OCI-LY3 (cell line): Measurements from ENCODE around the gene CELF6.
"Not testable (repeated sequence)": the region's sequence is repeated elsewhere in the genome, so short reads cannot be mapped to it uniquely, and the experiment has no call there.

Experiments
- H2AFZ ChIP-seq: fragments of 200-600, 300-600 bp; shearing (Covaris generic); 2 replicates; pipeline ENCODE4 v1.6.0; 2014; ENCODE audit warnings: antibody characterized with exemption, low read depth, low read length
- H3K27ac ChIP-seq: fragments of 200-600, 300-600 bp; sonication (generic); 2 replicates; pipeline ENCODE4 v1.5.1; 2014; ENCODE audit warnings: mild to moderate bottlenecking, low read length, moderate library complexity, mixed read lengths
- H3K27me3 ChIP-seq: fragments of 200-600, 300-600 bp; sonication (generic); 2 replicates; pipeline ENCODE4 v1.6.1; 2014; ENCODE audit warnings: low read depth, low read length, mixed read lengths
- H3K36me3 ChIP-seq: fragments of 200-600, 300-600 bp; sonication (generic); replicated peaks from 2 replicates; pipeline ENCODE3; 2014; ENCODE audit warnings: low read depth, low read length, mixed read lengths
- H3K4me1 ChIP-seq: fragments of 300-600, 200-600 bp; sonication (generic); 2 replicates; pipeline ENCODE4 v1.6.1; 2014; ENCODE audit warnings: low read length, mixed read lengths
- H3K4me2 ChIP-seq: fragments of 200-600, 300-600 bp; sonication (generic); 2 replicates; pipeline ENCODE4 v1.6.1; 2014; ENCODE audit warnings: low read length, mixed read lengths
- H3K4me3 ChIP-seq: fragments of 300-600, 200-600 bp; sonication (generic); 2 replicates; pipeline ENCODE4 v1.5.1; 2014; ENCODE audit warnings: antibody characterized with exemption, mild to moderate bottlenecking, low read length, moderate library complexity
- H3K79me2 ChIP-seq: fragments of 300-600, 200-600 bp; shearing (Covaris generic); 2 replicates; pipeline ENCODE4 v1.6.1; 2014; ENCODE audit warnings: mild to moderate bottlenecking, low read length, mixed read lengths
- H3K9ac ChIP-seq: fragments of 300-600, 200-600 bp; shearing (Covaris generic); 2 replicates; pipeline ENCODE4 v1.6.0; 2014; ENCODE audit warnings: mild to moderate bottlenecking, low read length, moderate library complexity
- H3K9me3 ChIP-seq: fragments of 200-600, 300-600 bp; shearing (Covaris generic); 2 replicates; pipeline ENCODE4 v1.6.1; 2014; ENCODE audit warnings: low read length, mixed read lengths; ENCODE audit not compliant: insufficient read depth
- H4K20me1 ChIP-seq: fragments of 200-600, 300-600 bp; sonication (generic); 2 replicates; pipeline ENCODE4 v1.6.1; 2016; ENCODE audit warnings: low read length, mixed read lengths; ENCODE audit not compliant: insufficient read depth
- EZH2phosphoT487 ChIP-seq: fragments of 200-600 bp; shearing (Covaris generic); IDR thresholded peaks from 2 replicates; pipeline ENCODE4 v1.6.1; 2018; ENCODE audit warnings: antibody characterized with exemption, mixed run types, low read depth
- TF ChIP-seq, protein P1 (sequence below): fragments of 200-600, 300-600 bp; sonication (generic); IDR thresholded peaks from 2 replicates; pipeline ENCODE4 v1.5.1; 2014; ENCODE audit warnings: antibody characterized with exemption, low read length, low read depth

The CELF6 gene

DNA sequence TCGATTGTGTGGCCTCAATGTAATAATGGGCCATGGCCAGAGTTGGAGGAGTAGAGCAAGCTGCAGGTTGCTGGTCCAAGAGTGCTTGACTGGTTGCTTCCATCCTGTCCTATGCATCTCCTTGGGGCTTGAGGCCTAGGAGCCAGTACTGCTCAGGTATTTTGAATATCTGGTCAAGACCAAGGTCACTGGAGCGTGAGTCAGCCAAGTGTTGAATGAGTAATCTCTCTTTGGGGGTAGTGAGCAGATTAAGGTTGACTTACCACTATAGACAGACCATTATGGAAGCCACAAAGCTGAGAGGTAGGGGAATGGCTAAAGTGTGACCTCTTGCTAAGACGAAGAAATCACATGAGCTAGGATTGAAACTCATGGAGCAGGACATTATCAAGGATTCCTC is 38.2 kb downstream of the CELF6 start:
- Histone ChIP-seq H3K36me3 (no peaks in the 10 kb centered on the region), H3K4me3 (no peak overlapping the region)

DNA sequence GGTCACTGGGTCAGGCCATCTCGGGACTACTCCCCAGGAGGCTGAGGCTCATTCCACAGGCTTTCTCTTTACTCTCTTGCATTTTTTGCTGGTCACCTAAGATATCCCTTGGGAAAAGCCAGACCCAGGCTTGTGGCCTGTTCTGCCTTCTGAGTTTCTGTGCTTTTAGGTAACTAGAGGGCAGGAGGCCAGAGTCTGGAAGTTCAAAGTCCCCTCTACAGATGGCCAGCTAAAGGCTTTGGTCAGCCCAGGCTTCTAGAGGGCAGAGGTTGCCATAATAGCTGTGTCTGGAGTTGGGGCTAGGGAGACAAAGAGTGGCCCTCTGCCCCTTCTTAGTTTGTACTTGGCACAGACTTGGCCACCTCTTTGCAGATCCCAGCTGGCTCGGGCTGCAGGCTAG is 39.2 kb downstream of the CELF6 start:
- H3K27ac ChIP-seq, result no peak overlapping the region
- no peak overlapping the region for H3K4me2 ChIP-seq

More for the DNA sequence above, 38.2 kb downstream of the CELF6 start:
- Histone ChIP-seq H3K4me2 (no peak overlapping the region), H3K9me3 (no peaks in the 10 kb centered on the region), H3K4me1 (no peaks in the 10 kb centered on the region), H4K20me1 (no peaks in the 10 kb centered on the region), H3K79me2 (no peaks in the 10 kb centered on the region), H3K27me3 (no peaks in the 10 kb centered on the region; the same call in 1 of the 2 replicates), H3K9ac (no peak overlapping the region), H2AFZ (no peak overlapping the region), H3K27ac (no peak overlapping the region)
- TF ChIP-seq EZH2phosphoT487, result no peak
- TF ChIP-seq, protein P1, sequence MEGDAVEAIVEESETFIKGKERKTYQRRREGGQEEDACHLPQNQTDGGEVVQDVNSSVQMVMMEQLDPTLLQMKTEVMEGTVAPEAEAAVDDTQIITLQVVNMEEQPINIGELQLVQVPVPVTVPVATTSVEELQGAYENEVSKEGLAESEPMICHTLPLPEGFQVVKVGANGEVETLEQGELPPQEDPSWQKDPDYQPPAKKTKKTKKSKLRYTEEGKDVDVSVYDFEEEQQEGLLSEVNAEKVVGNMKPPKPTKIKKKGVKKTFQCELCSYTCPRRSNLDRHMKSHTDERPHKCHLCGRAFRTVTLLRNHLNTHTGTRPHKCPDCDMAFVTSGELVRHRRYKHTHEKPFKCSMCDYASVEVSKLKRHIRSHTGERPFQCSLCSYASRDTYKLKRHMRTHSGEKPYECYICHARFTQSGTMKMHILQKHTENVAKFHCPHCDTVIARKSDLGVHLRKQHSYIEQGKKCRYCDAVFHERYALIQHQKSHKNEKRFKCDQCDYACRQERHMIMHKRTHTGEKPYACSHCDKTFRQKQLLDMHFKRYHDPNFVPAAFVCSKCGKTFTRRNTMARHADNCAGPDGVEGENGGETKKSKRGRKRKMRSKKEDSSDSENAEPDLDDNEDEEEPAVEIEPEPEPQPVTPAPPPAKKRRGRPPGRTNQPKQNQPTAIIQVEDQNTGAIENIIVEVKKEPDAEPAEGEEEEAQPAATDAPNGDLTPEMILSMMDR, result no peak

DNA sequence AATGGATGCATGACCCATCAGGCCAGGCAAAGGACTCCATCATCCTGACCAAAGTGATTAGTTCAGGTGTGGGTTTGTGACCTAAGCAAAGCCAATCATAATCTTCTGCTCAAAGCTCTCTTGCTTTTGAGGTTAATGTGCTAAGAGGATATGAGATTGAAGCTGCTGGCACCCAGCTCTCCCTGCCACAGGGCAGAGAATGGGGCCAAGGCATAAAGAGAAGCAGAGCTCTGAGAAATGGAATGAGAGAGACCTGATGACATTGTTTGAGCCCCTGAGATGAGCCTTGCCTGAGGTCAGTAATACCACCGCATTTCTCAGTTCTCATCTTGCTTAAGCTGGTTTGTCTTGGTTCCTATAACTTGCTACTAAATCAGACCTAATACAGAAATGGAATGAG is 41.2 kb downstream of the CELF6 start:
- no peaks in the 10 kb centered on the region for H3K36me3 ChIP-seq
- no peak for TF ChIP-seq EZH2phosphoT487
- TF ChIP-seq, protein P1, result no peak
- no peak overlapping the region for H3K9ac ChIP-seq
- no peaks in the 10 kb centered on the region for H3K79me2 ChIP-seq
- H3K9me3 ChIP-seq, result no peaks in the 10 kb centered on the region
- H3K4me2 ChIP-seq, result no peak overlapping the region
- peaks cover under 1% of the 10 kb centered on the region; the same call in 1 of the 2 replicates for H3K4me1 ChIP-seq
- no peak overlapping the region for H3K27ac ChIP-seq
- no peaks in the 10 kb centered on the region for H4K20me1 ChIP-seq
- H2AFZ ChIP-seq, result no peak overlapping the region
- no peaks in the 10 kb centered on the region for H3K27me3 ChIP-seq
- H3K4me3 ChIP-seq, result no peak overlapping the region

More for the DNA sequence above, 39.2 kb downstream of the CELF6 start:
- H4K20me1 ChIP-seq, result no peaks in the 10 kb centered on the region
- no peak overlapping the region for H3K4me3 ChIP-seq
- no peak overlapping the region for H2AFZ ChIP-seq
- H3K27me3 ChIP-seq, result no peaks in the 10 kb centered on the region; the same call in 1 of the 2 replicates
- TF ChIP-seq EZH2phosphoT487, result no peak
- TF ChIP-seq, protein P1, result no peak
- H3K36me3 ChIP-seq, result no peaks in the 10 kb centered on the region
- H3K9me3 ChIP-seq, result no peaks in the 10 kb centered on the region
- H3K4me1 ChIP-seq, result no peaks in the 10 kb centered on the region
- H3K9ac ChIP-seq, result no peak overlapping the region
- H3K79me2 ChIP-seq, result no peaks in the 10 kb centered on the region

DNA sequence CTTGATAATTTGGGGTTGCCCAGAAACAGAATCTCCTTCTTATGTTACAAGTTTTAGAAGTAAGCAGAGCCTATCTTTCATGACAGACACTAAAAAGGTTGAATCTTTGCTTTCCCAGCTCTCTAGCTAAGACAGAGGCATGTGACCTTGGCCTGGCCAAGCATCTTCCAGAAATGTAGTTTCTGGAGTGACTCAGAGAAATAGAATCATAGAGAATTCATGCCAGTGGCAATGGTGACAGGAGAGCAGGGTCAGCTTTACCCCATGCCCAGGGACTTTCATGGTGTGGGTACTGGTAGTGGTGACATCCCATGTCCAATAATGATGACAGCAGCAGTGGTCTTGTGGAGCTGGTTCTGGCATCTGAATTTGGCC is 43.6 kb downstream of the CELF6 start:
- no peaks in the 10 kb centered on the region for H3K36me3 ChIP-seq
- H3K4me1 ChIP-seq, result peaks cover 13% of the 10 kb centered on the region
- no peak overlapping the region for H3K4me2 ChIP-seq
- H3K9ac ChIP-seq, result no peak overlapping the region
- H3K27ac ChIP-seq, result no peak overlapping the region
- TF ChIP-seq EZH2phosphoT487, result no peak
- TF ChIP-seq, protein P1, result no peak
- no peaks in the 10 kb centered on the region for H3K9me3 ChIP-seq
- H4K20me1 ChIP-seq, result no peaks in the 10 kb centered on the region
- no peak overlapping the region for H2AFZ ChIP-seq
- peaks cover 17% of the 10 kb centered on the region for H3K79me2 ChIP-seq
- H3K4me3 ChIP-seq, result no peak overlapping the region
- no peaks in the 10 kb centered on the region for H3K27me3 ChIP-seq

DNA sequence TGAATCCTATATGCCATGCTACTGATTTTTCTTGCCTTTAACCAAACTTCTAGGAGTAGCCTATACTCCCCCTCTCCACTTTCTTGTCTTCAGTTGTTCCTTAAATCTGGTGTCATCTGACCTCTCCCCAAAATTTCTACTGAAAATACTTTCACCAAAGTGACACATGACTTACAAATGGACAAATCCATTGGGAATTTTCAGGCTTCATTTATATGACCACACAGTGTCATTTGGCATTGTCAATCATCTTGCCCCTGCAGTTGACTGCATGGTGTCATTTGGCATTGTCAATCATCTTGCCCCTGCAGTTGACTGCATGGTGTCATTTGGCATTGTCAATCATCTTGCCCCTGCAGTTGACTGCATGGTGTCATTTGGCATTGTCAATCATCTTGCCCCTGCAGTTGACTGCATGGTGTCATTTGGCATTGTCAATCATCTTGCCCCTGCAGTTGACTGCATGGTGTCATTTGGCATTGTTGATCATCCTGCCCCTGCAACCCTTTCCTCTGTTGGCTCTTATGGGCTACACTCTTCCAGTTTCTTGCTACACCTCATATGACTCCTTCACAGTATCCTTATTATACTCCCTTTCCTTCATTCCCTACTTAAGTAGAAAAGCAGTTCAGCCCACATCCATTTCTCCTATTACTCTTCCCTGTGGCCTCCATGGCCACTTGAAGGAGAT is 44.2 kb downstream of the CELF6 start:
- H3K9ac ChIP-seq, result not testable (repeated sequence)

More for the DNA sequence above, 44.2 kb downstream of the CELF6 start:
- not testable (repeated sequence) for H3K36me3 ChIP-seq, H4K20me1 ChIP-seq, H3K27ac ChIP-seq, H3K9me3 ChIP-seq, H2AFZ ChIP-seq, H3K4me3 ChIP-seq, H3K4me2 ChIP-seq, H3K27me3 ChIP-seq
- Histone ChIP-seq H3K4me1 (peaks cover 18% of the 10 kb centered on the region), H3K79me2 (peaks cover 22% of the 10 kb centered on the region)
